Measurements from ENCODE around the gene GRIK3.

DNA sequence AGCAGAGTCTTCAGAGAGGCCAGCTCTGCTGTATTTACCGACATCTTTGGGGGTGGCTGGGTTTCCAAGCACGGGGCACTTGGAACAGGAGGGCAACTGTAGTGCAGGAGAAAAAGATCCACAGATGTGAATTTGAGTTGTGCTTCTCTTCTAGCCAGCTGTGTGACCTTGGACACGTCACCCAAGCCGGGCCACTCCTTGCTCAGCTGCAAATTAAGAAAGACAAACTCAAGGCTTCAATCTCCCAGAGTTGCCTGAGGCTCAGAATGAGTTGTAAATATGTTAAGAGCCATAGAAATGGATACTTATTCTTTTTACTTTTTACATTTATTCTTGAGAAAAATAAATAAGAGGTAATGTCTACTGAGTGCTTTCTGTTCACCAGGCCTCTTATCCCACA lies 24.3 kb downstream of the GRIK3 start:
- TF ChIP-seq, protein P1, sequence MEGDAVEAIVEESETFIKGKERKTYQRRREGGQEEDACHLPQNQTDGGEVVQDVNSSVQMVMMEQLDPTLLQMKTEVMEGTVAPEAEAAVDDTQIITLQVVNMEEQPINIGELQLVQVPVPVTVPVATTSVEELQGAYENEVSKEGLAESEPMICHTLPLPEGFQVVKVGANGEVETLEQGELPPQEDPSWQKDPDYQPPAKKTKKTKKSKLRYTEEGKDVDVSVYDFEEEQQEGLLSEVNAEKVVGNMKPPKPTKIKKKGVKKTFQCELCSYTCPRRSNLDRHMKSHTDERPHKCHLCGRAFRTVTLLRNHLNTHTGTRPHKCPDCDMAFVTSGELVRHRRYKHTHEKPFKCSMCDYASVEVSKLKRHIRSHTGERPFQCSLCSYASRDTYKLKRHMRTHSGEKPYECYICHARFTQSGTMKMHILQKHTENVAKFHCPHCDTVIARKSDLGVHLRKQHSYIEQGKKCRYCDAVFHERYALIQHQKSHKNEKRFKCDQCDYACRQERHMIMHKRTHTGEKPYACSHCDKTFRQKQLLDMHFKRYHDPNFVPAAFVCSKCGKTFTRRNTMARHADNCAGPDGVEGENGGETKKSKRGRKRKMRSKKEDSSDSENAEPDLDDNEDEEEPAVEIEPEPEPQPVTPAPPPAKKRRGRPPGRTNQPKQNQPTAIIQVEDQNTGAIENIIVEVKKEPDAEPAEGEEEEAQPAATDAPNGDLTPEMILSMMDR (IDR thresholded peaks at IDR 0.05; ENCODE audit: low read depth, low read length, missing input control) = no peak
- no peak for TF ChIP-seq TAF1 (conservative IDR thresholded peaks at IDR 0.05)
- TF ChIP-seq, protein P2, sequence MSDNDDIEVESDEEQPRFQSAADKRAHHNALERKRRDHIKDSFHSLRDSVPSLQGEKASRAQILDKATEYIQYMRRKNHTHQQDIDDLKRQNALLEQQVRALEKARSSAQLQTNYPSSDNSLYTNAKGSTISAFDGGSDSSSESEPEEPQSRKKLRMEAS (IDR thresholded peaks at IDR 0.05) = no peak
- no peak for TF ChIP-seq EGR1 (IDR thresholded peaks at IDR 0.05; ENCODE audit: low read depth in 2 of 2)
- TF ChIP-seq, protein P3, sequence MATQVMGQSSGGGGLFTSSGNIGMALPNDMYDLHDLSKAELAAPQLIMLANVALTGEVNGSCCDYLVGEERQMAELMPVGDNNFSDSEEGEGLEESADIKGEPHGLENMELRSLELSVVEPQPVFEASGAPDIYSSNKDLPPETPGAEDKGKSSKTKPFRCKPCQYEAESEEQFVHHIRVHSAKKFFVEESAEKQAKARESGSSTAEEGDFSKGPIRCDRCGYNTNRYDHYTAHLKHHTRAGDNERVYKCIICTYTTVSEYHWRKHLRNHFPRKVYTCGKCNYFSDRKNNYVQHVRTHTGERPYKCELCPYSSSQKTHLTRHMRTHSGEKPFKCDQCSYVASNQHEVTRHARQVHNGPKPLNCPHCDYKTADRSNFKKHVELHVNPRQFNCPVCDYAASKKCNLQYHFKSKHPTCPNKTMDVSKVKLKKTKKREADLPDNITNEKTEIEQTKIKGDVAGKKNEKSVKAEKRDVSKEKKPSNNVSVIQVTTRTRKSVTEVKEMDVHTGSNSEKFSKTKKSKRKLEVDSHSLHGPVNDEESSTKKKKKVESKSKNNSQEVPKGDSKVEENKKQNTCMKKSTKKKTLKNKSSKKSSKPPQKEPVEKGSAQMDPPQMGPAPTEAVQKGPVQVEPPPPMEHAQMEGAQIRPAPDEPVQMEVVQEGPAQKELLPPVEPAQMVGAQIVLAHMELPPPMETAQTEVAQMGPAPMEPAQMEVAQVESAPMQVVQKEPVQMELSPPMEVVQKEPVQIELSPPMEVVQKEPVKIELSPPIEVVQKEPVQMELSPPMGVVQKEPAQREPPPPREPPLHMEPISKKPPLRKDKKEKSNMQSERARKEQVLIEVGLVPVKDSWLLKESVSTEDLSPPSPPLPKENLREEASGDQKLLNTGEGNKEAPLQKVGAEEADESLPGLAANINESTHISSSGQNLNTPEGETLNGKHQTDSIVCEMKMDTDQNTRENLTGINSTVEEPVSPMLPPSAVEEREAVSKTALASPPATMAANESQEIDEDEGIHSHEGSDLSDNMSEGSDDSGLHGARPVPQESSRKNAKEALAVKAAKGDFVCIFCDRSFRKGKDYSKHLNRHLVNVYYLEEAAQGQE (IDR thresholded peaks at IDR 0.05) = no peak
- TF ChIP-seq YY1 (IDR thresholded peaks at IDR 0.05) = no peak
- no peak for TF ChIP-seq FOXA2 (IDR thresholded peaks at IDR 0.05)
- TF ChIP-seq GABPA (IDR thresholded peaks at IDR 0.05 in 1 of 2, conservative IDR thresholded peaks at IDR 0.05 in 1 of 2) = no peak

Data from liver (tissue), 3 donors.